LNCaP clone FGC (cell line): ENCODE data around the gene PER1.

Source experiments
- DNase-seq: peaks from one replicate; pipeline ENCODE4 v3.0.0-alpha.2; 2011; ENCODE audit warnings: low read depth
- H3K4me3 ChIP-seq: 2 replicates; pipeline ENCODE4 v1.5.1; 2011; ENCODE audit warnings: mild to moderate bottlenecking, low read depth, low read length, control low read depth
- CTCF ChIP-seq: IDR thresholded peaks from 2 replicates; pipeline ENCODE4 v1.5.1; 2012; ENCODE audit warnings: mild to moderate bottlenecking; ENCODE audit not compliant: control insufficient read depth, insufficient read depth; ENCODE audit errors: extremely low read depth

PER1 gene

DNA sequence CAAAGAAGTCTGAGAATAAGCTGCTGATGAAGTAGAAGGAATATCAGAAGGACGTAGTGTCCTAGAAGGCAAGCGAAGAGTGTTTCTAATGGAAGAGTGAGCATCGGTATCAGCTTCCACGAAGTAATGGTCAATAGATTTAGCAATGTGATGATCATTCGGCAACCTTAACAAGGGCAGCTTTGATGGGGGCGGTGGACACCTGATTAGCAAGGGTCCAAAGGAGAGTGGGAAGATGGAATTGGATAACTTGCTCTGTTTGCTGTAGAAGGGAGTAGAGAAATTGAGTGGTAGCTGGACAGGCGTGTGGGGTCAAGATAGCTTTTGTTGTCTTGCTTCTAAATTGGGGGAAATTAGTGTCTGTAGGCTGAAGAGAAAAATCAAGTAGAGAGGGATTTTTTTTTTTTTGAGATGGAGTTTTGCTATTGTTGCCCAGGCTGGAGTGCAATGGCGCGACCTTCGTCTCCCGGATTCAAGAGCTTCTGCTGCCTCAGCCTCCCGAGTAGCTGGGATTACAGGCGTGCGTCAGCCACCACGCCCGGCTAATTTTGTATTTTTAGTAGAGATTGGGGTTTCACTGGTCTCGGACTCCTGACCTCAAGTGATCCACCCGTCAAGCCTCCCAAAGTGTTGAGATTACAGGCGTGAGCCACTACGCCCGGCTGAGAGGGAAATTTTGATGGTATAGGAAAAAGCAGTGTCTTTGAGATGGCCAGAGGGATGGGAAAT, 14.4 kb downstream of the PER1 start:
- peak overlapping the region; percentile 58 for H3K4me3 ChIP-seq
- DNase-seq, result no peak
- TF ChIP-seq CTCF, result no peak

DNA sequence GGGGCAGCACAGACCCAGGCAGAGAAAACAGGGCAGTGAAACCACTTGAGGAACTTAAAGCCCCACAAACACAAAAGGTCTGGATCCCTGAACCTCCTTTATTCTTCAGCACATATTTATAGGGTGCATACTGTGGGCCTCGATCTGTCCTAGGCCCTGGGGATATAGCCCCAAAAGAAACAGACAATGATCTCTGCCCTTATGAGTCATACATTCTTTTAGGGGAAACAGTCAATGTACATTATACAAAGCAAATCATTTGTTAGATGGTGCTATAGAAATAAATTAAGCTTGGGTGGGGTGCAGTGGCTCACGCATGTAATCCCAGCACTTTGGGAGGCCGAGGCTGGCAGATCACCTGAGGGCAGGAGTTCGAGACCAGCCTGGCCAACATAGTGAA, 18.3 kb downstream of the PER1 start:
- TF ChIP-seq CTCF, result no peak
- DNase-seq, result no peak
- H3K4me3 ChIP-seq, result no peak overlapping the region

DNA sequence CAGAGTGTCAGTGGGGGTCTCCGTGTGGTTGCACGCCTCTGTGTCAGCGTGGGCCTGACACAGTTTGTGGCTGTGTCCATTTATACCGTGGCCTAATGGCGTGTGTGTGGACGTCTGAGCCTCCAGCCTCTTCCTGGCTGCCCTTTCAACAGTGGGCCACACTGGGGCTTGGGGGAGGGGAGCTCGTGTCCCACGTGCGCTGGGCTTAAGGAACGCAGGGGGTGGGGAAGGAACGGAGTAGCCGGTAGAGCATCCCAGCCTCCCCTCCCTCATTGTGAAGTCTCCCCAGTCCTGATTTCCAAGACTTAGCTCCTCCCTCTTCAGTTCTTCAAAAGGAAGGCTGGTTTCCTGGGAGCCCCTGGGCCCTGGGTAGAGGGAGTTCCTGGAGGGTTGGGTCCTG, 18.8 kb downstream of the PER1 start:
- no peak overlapping the region for H3K4me3 ChIP-seq
- TF ChIP-seq CTCF, result no peak
- DNase-seq, result no peak

GRCh38 chr17:8131844-8132441, 20.3 kb downstream of the PER1 start:
- no peak for DNase-seq
- H3K4me3 ChIP-seq, result no peak overlapping the region
- TF ChIP-seq CTCF, result no peak

- no peak for TF ChIP-seq CTCF
- no peak overlapping the region for H3K4me3 ChIP-seq
- no peak for DNase-seq
These were observed 23.9 kb downstream of the PER1 start for GRCh38 chr17:8128125-8128784.

DNA sequence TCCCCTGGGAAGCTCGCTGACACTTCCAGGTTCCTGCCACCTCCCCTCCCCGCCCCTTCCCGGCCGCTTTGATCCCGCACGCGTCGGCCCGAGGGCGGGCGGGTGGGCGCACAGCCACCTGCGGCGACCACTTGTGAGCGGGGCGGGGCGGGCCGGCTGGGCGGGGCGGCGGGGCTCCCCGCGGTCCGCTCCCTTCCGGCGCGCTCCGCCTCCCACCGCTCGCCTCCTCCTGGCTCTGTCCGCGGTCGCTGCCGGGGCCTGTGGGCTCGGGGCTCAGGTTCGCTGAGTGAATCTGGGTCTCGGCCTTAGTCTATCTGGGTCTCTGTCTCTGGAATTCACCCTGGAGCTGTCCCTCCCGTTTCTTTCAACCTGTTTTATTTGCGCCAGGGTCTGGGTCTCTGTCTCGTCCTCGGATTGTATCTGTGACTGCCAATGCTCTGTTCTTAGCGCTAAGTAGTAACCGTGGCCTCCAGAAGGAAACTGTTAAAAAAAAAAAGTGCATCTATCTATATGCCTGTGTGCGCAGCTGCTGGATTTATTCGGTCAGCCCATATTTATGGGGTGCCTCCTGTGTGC, 25.6 kb downstream of the PER1 start:
- peak; percentile 23 for DNase-seq
- peak overlapping the region; percentile 82 for H3K4me3 ChIP-seq
- no peak for TF ChIP-seq CTCF
